Measurements from ENCODE around the gene DLK1. TPM values are rescaled to one million over a fixed set of nuclear protein-coding genes. Genes with fewer than 3 reads are reported as not detected.

DLK1 gene
- total RNA-seq, 1 donor from 2014 or later, result 1.3 TPM

DNA sequence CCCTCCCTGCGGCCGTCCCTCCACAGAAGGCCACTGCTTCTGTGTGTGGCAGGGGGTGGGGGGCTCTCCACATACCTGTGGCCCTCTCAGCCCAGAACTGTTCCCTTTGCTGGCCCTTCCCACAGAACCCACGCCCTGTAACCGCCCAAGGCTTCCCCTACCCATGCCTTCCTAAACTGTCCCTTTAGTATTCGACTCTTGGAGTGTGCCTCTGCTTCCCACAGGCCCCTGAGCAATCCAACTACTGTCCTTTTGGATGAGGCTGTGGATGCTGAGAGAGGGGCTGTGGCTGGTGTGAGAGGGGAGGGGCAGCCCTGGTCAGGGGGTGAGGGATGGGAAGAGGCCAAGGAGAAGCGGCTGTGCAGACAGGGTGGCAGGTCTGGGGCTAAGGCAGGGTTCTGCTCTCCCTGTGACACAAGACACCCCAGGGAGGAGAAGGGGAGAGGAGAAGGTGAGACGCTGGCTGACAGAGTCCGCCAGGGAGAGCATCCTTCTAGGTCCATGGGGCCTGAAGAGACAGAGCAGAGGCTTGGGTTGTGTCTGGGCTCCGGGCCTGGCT is 46.0 kb downstream of the DLK1 start:
- Mint-ChIP-seq H3K27me3 (ENCODE audit: unreplicated experiment) (peaks cover 3% of the 10 kb centered on the region), H3K4me1 (ENCODE audit: unreplicated experiment) (peaks cover 19% of the 10 kb centered on the region), H3K4me3 (ENCODE audit: unreplicated experiment) (no peak overlapping the region), H3K36me3 (ENCODE audit: low read depth, unreplicated experiment) (peaks cover 8% of the 10 kb centered on the region), H3K27ac (ENCODE audit: unreplicated experiment) (no peak overlapping the region), H3K9me3 (ENCODE audit: unreplicated experiment) (peaks cover 6% of the 10 kb centered on the region)
- TF ChIP-seq, protein P1, sequence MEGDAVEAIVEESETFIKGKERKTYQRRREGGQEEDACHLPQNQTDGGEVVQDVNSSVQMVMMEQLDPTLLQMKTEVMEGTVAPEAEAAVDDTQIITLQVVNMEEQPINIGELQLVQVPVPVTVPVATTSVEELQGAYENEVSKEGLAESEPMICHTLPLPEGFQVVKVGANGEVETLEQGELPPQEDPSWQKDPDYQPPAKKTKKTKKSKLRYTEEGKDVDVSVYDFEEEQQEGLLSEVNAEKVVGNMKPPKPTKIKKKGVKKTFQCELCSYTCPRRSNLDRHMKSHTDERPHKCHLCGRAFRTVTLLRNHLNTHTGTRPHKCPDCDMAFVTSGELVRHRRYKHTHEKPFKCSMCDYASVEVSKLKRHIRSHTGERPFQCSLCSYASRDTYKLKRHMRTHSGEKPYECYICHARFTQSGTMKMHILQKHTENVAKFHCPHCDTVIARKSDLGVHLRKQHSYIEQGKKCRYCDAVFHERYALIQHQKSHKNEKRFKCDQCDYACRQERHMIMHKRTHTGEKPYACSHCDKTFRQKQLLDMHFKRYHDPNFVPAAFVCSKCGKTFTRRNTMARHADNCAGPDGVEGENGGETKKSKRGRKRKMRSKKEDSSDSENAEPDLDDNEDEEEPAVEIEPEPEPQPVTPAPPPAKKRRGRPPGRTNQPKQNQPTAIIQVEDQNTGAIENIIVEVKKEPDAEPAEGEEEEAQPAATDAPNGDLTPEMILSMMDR (IDR thresholded peaks at IDR 0.05; ENCODE audit: unreplicated experiment), result no peak
- DNase-seq (ENCODE audit: low spot score), result no peak

DNA sequence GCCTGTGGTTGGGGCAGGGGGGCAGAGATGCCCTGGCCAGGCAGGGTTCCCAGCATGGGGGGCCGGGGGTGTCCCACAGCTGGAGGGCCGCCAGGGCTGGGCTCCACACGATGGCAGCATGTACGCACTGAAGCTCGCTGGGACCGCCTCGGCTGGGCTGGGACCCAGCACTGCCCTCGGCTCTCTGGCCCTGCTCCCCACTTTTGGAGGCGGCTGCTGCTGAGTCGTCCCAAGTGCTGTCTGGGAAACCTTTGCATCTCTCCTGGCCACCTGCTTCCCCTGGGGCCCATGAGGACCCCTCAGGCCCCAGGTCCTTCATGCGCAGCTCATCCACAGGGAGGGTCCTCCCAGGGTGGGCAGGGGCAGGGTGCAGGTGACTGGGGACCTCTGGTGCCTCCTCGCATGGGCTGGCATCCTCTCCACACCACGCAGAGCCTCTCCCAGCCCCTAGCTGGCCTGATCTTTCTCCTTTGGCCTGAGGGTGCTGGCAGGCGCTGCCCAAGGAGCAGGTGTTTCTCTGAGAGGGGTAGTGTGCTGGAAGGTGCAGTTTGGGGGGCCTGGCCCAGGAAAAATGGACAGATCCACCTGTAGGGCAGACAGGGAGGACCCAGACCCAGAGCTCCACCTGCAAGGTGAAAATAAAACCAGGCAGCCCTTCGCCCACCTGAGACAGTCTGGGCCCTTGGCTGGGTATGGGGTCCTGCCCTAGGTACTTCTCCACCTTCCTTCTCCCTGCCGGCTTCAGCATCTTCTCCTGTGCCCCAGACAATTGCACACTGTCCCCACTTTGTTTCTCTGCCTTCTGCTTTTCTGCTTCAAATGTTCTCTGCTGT is 46.9 kb downstream of the DLK1 start:
- Mint-ChIP-seq H3K27ac (ENCODE audit: unreplicated experiment) (no peak overlapping the region), H3K36me3 (ENCODE audit: low read depth, unreplicated experiment) (peaks cover 8% of the 10 kb centered on the region), H3K27me3 (ENCODE audit: unreplicated experiment) (peaks cover 3% of the 10 kb centered on the region), H3K4me3 (ENCODE audit: unreplicated experiment) (no peak overlapping the region), H3K4me1 (ENCODE audit: unreplicated experiment) (peaks cover 19% of the 10 kb centered on the region), H3K9me3 (ENCODE audit: unreplicated experiment) (peaks cover 6% of the 10 kb centered on the region)
- DNase-seq (ENCODE audit: low spot score), result no peak
- TF ChIP-seq, protein P1 (IDR thresholded peaks at IDR 0.05; ENCODE audit: unreplicated experiment), result no peak

DNA sequence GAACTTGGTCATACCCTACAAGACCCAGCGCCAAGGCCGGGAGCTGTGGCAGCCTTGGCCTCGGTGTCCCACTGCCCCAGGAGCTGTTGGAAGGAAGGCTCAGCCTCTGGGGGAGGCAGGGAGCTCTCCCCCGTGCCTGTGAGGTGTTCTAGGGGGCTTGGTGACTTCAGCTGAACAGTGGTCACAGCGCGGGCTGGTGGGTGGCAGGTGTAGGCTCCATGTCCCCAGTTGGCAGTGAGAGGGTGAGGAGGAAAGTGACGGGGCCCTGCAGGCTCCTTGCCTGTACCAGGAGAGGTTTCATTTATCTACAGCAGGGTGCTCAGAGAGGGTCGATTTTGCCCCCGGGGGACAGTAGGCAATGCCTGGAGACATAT is 47.5 kb downstream of the DLK1 start:
- TF ChIP-seq, protein P1 (IDR thresholded peaks at IDR 0.05; ENCODE audit: unreplicated experiment), result no peak
- H3K4me1 Mint-ChIP-seq (ENCODE audit: unreplicated experiment), result peaks cover 19% of the 10 kb centered on the region
- H3K4me3 Mint-ChIP-seq (ENCODE audit: unreplicated experiment), result no peak overlapping the region
- DNase-seq (ENCODE audit: low spot score), result no peak
- peaks cover 3% of the 10 kb centered on the region for H3K27me3 Mint-ChIP-seq (ENCODE audit: unreplicated experiment)
- peaks cover 8% of the 10 kb centered on the region for H3K36me3 Mint-ChIP-seq (ENCODE audit: low read depth, unreplicated experiment)
- no peak overlapping the region for H3K27ac Mint-ChIP-seq (ENCODE audit: unreplicated experiment)
- H3K9me3 Mint-ChIP-seq (ENCODE audit: unreplicated experiment), result peaks cover 6% of the 10 kb centered on the region

DNA sequence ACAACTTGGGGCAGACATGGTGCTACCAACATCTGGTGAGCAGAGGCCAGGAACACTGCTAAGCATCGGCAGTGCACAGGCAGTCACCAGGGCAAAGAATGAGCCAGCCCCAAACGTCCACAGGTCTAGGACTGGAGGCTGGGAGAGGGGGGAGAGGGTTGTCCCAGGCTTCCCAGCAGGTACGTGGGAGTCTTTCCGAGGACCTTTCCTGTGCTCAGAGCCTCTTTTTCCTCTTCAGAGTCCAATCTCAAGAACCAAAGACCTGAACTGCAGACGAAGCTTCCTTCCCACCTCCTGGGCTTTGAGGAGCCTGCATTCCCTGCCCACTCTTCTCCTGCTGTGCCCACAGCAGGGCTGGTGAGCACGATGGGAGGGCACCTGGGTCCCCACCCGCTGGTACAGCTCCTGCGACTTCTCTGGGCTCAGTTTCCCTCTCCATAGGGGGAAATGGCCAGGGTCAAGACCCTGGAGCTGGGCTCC is 48.7 kb downstream of the DLK1 start:
- DNase-seq (ENCODE audit: low spot score), result no peak
- H3K9me3 Mint-ChIP-seq (ENCODE audit: unreplicated experiment), result peaks cover 6% of the 10 kb centered on the region
- TF ChIP-seq, protein P1 (IDR thresholded peaks at IDR 0.05; ENCODE audit: unreplicated experiment), result no peak
- peaks cover 8% of the 10 kb centered on the region for H3K36me3 Mint-ChIP-seq (ENCODE audit: low read depth, unreplicated experiment)
- H3K27me3 Mint-ChIP-seq (ENCODE audit: unreplicated experiment), result peaks cover 6% of the 10 kb centered on the region
- no peak overlapping the region for H3K27ac Mint-ChIP-seq (ENCODE audit: unreplicated experiment)
- peaks cover 17% of the 10 kb centered on the region for H3K4me1 Mint-ChIP-seq (ENCODE audit: unreplicated experiment)
- H3K4me3 Mint-ChIP-seq (ENCODE audit: unreplicated experiment), result no peak overlapping the region
